Neural crest cell (in vitro differentiated cells): ENCODE results near the gene ENPEP. TPM values are rescaled to one million over a fixed set of nuclear protein-coding genes. Genes with fewer than 3 reads are reported as not detected.

Source experiments
- DNase-seq: peaks from one replicate; pipeline ENCODE4 v3.0.0; 2021; ENCODE audit warnings: low read depth, mixed read lengths, low spot score
- H3K27ac Mint-ChIP-seq: one replicate; pipeline ENCODE4 v1.8.0; 2021; ENCODE audit warnings: mild to moderate bottlenecking, mixed read lengths; ENCODE audit not compliant: unreplicated experiment
- H3K27me3 Mint-ChIP-seq: 2 replicates; pipeline ENCODE4 v1.8.0; 2021; ENCODE audit warnings: low read depth, mild to moderate bottlenecking, mixed read lengths
- H3K36me3 Mint-ChIP-seq: 2 replicates; pipeline ENCODE4 v1.8.0; 2021; ENCODE audit warnings: low read depth, mild to moderate bottlenecking, mixed read lengths
- H3K4me1 Mint-ChIP-seq: 2 replicates; pipeline ENCODE4 v1.8.0; 2021; ENCODE audit warnings: mixed read lengths
- H3K4me3 Mint-ChIP-seq: one replicate; pipeline ENCODE4 v1.8.0; 2021; ENCODE audit warnings: mild to moderate bottlenecking, mixed read lengths
- H3K9me3 Mint-ChIP-seq: 2 replicates; pipeline ENCODE4 v1.8.0; 2021; ENCODE audit warnings: mixed read lengths
- total RNA-seq: library from RNA; stranded (reverse); gene quantifications from 2 replicates; pipeline ENCODE4 v1.2.1, GENCODE V29; 2021
- TF ChIP-seq, protein P1 (sequence below): fragments of 200-600 bp; sonication (generic); conservative IDR thresholded peaks from 2 replicates; pipeline ENCODE4 v1.5.0; 2021; ENCODE audit warnings: antibody characterized with exemption, mild to moderate bottlenecking

Gene ENPEP
- total RNA-seq, 1 donor from 2014 or later = 7.3 TPM

DNA sequence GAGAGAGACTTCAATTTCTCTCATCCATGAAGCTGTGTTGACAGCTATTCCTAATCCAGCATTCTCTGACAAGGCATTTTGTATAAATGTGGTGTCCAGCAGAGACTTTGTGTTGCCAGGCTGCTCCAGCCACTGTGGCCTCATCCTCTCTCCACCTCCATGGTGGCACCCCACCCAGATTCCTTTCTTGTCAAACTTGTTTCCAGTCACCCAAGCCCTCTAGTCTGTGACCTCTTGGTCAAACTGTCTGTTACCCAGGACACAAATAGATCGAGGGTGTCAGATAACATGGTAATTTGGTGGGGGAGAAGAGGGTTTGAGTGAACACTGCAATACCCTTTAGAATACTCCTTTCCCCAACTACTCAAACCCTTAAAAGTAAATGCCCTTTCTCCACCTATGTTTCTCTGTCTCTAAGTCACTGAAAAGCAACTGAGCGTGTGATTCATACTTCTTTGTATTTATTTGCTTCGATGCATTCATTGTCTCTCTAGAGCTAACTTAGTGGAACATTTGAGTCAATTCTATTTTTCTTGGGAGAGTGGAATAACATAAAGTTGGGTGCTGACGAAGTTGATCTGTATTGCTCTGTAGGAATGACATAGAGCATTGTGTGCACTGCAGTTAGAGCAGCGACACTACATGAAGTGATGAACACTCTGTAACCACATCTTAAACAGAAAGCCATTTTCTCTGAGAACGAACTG lies 133.2 kb downstream of the ENPEP start:
- peaks cover 12% of the 10 kb centered on the region for H3K4me1 Mint-ChIP-seq
- no peak overlapping the region for H3K27ac Mint-ChIP-seq
- H3K4me3 Mint-ChIP-seq = no peak overlapping the region
- H3K9me3 Mint-ChIP-seq = no peaks in the 10 kb centered on the region
- no peak for DNase-seq
- TF ChIP-seq, protein P1, sequence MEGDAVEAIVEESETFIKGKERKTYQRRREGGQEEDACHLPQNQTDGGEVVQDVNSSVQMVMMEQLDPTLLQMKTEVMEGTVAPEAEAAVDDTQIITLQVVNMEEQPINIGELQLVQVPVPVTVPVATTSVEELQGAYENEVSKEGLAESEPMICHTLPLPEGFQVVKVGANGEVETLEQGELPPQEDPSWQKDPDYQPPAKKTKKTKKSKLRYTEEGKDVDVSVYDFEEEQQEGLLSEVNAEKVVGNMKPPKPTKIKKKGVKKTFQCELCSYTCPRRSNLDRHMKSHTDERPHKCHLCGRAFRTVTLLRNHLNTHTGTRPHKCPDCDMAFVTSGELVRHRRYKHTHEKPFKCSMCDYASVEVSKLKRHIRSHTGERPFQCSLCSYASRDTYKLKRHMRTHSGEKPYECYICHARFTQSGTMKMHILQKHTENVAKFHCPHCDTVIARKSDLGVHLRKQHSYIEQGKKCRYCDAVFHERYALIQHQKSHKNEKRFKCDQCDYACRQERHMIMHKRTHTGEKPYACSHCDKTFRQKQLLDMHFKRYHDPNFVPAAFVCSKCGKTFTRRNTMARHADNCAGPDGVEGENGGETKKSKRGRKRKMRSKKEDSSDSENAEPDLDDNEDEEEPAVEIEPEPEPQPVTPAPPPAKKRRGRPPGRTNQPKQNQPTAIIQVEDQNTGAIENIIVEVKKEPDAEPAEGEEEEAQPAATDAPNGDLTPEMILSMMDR = no peak
- peaks cover 67% of the 10 kb centered on the region for H3K27me3 Mint-ChIP-seq
- H3K36me3 Mint-ChIP-seq = no peaks in the 10 kb centered on the region

DNA sequence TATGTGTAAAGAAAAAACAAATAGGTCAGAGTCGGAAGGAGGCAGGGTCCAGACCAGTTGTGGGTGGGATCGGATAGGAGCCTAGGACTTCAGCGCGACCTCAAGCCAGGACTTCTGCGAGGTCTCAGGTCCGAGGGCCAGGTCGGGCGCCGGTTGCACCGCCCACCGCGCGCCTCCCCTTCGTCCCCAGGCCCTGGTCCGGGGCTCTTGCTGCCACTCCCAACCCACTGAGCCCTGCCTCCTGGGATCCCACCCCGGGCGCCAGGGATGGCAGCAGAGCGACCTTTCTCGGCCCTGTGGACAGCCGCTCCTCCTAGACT lies 134.6 kb downstream of the ENPEP start:
- TF ChIP-seq, protein P1 = no peak
- H3K4me1 Mint-ChIP-seq = peaks cover 15% of the 10 kb centered on the region
- H3K27ac Mint-ChIP-seq = no peak overlapping the region
- no peak overlapping the region for H3K4me3 Mint-ChIP-seq
- H3K36me3 Mint-ChIP-seq = no peaks in the 10 kb centered on the region
- peaks cover 76% of the 10 kb centered on the region for H3K27me3 Mint-ChIP-seq
- no peaks in the 10 kb centered on the region for H3K9me3 Mint-ChIP-seq
- no peak for DNase-seq

DNA sequence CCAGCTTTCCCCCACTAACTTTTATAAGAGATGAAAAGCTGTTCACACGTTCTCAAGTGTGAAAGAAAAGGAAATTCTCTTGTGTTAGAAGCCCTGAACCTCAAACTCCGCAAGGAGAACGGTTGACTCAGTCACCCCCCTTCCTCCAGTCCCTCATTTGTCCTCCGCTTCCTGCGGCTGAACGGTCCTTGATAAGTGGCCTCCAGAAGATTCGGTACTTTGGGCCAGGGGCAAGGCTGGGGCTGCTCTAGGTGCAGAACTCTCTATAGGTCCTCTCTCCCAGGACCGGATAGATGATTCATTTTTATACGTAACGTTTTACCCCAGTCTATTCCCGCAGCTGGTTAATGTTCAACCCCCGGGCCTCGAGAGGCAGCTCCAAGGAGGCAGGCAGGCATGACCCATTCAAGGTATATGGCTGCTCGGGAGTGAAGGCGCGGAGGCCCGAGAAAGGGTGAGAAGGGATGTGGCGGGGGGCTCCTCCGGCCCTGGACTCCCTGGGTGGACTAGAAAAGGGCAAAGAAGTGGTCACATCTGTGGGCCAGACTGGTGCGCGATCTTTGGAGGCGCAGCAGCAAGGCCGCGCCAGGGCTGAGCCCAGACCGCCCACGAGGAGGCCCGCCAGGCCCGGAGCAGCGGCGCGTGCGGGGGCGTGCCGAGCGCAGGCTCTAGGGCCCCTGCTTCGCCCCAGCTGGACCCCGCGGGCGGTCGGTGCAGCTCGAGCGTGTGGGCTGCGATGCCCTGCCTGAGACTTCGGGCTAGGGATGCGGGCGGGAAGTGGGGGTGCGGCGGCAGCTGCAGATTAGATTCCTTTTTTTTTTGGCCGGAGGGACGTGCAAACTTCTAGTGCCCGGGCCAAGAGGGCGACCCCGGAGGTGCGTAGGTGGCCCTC lies 135.2 kb downstream of the ENPEP start:
- TF ChIP-seq, protein P1 = no peak
- Mint-ChIP-seq H3K4me3 (no peak overlapping the region), H3K4me1 (peaks cover 21% of the 10 kb centered on the region), H3K9me3 (no peaks in the 10 kb centered on the region), H3K36me3 (no peaks in the 10 kb centered on the region), H3K27ac (no peak overlapping the region), H3K27me3 (peaks cover 80% of the 10 kb centered on the region)
- no peak for DNase-seq

DNA sequence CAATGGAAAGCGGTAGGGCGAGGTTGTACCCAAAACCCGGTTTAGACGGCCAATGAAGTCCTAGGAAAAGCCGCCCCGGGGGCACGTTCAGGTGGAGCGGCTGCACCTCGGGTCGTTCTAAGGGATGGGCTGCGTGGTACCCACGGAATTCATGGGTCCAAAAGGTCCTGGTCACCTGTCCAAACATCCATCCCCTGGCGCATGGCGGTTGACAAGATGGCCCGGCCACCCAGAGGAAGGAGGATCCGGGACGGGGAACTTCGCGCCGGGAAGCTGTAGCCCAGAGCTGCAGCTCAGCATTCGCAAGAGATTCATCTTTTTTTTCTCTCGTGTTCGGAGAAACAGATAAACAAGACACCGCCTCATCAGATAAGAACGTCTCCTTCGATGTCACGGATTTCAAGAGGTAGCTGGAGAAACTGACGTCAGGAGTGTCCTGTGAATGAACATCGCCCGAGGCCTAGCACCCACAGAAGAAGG lies 136.1 kb downstream of the ENPEP start:
- H3K4me1 Mint-ChIP-seq = peaks cover 23% of the 10 kb centered on the region
- H3K9me3 Mint-ChIP-seq = no peaks in the 10 kb centered on the region
- no peak overlapping the region for H3K27ac Mint-ChIP-seq
- TF ChIP-seq, protein P1 = no peak
- H3K27me3 Mint-ChIP-seq = peaks cover 88% of the 10 kb centered on the region
- no peaks in the 10 kb centered on the region for H3K36me3 Mint-ChIP-seq
- H3K4me3 Mint-ChIP-seq = no peak overlapping the region
- no peak for DNase-seq

DNA sequence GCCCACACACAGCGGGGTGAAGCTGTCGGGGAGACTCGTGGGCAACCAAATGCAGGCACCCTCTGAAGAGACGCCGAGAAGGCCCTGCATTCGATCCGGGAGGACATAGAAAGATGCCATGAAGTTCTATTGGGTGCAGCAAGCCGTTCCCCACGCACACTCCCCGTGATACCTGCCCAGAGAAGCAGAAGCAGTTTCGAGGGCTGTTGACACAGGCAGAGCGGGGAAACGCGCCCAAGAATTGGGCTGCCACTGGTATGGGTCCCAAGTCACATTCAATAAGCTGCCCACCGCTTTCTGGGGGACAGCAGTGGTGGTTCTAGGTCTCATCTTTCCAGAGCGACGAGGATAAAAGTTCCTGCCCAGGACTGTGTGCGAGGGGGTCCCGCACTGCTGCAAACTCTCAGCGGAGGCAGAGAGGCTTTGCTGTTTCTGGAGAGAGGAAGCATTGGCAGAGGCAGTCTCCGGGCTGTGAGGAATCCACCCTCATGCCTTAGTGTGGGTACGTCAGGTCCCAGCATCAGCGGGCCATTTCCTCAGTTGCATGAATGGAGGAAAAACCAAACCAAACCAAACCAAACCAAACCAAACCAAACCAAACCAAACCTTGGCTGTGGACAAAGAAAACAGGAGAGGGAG lies 136.8 kb downstream of the ENPEP start:
- Mint-ChIP-seq H3K4me3 (no peak overlapping the region), H3K4me1 (peaks cover 23% of the 10 kb centered on the region), H3K36me3 (no peaks in the 10 kb centered on the region), H3K9me3 (no peaks in the 10 kb centered on the region), H3K27me3 (peaks cover 95% of the 10 kb centered on the region), H3K27ac (no peak overlapping the region)
- no peak for DNase-seq
- TF ChIP-seq, protein P1 = no peak
